CD14-positive monocyte (primary cell): ENCODE data around the gene CARD9. TPM values are rescaled to one million over a fixed set of nuclear protein-coding genes. Genes with fewer than 3 reads are reported as not detected.
A peak's percentile ranks its signal among the peaks of the same experiment; 100 is the strongest.

Experiments used
- DNase-seq, 3 donors: peaks; one replicate each; pipeline ENCODE4 v3.0.0-alpha.2; 2011 to 2022
- H2AFZ ChIP-seq: 2 replicates; pipeline ENCODE4 v1.6.0; 2012; ENCODE audit warnings: mild to moderate bottlenecking, low read depth, low read length, inconsistent platforms; ENCODE audit not compliant: insufficient read depth, poor library complexity, severe bottlenecking
- H3K27ac ChIP-seq, 2 donors: 1 replicate in 1 of 2; 2 replicates in 1 of 2; pipeline ENCODE4 v1.5.1; 2012 to 2013; ENCODE audit warnings: low read length in 2 of 2, control low read depth in 1 of 2, inconsistent platforms in 1 of 2, low read depth in 1 of 2, mild to moderate bottlenecking in 1 of 2
- H3K27me3 ChIP-seq, 2 donors: one replicate each; pipeline versions ENCODE4 v1.6.0 to v1.6.1; 2011 to 2013; ENCODE audit warnings: low read length in 2 of 2; ENCODE audit not compliant: control insufficient read depth in 2 of 2, insufficient read depth in 2 of 2
- H3K36me3 ChIP-seq, 2 donors: replicated peaks in 1 of 2; 1 replicate in 1 of 2; 2 replicates in 1 of 2; pipeline versions ENCODE4 v1.5.1 to v1.6.1; 2012 to 2013; ENCODE audit warnings: low read length in 2 of 2, control low read depth in 1 of 2, inconsistent platforms in 1 of 2, mild to moderate bottlenecking in 1 of 2; ENCODE audit not compliant: insufficient read depth in 2 of 2, control insufficient read depth in 1 of 2
- H3K4me1 ChIP-seq, 2 donors: 1 replicate in 1 of 2; 2 replicates in 1 of 2; pipeline versions ENCODE4 v1.5.1 to v1.6.1; 2012 to 2013; ENCODE audit warnings: low read length in 2 of 2, control low read depth in 1 of 2, inconsistent platforms in 1 of 2, mild to moderate bottlenecking in 1 of 2, moderate library complexity in 1 of 2; ENCODE audit not compliant: insufficient read depth in 2 of 2, control insufficient read depth in 1 of 2
- H3K4me2 ChIP-seq: replicated peaks from 2 replicates; pipeline ENCODE3; 2012; ENCODE audit warnings: low read length, moderate library complexity, mild to moderate bottlenecking; ENCODE audit not compliant: poor library complexity, severe bottlenecking; ENCODE audit errors: extremely low read depth
- H3K4me3 ChIP-seq, 3 experiments: fragments of 200-600 bp in 1 of 3; sonication (generic) in 1 of 3; replicated peaks in 1 of 3; 1 replicate in 2 of 3; 2 replicates in 1 of 3; pipeline ENCODE4 v1.5.1; 2011 to 2013; ENCODE audit warnings: low read length in 3 of 3, mild to moderate bottlenecking in 3 of 3, control low read depth in 2 of 3, low read depth in 2 of 3, inconsistent platforms in 1 of 3, moderate library complexity in 1 of 3
- H3K79me2 ChIP-seq: 2 replicates; pipeline ENCODE4 v1.6.0; 2012; ENCODE audit warnings: mild to moderate bottlenecking, control low read depth, inconsistent platforms, low read length, moderate library complexity; ENCODE audit not compliant: insufficient read depth
- H3K9ac ChIP-seq: 2 replicates; pipeline ENCODE4 v1.6.0; 2017; ENCODE audit warnings: low read length, mild to moderate bottlenecking; ENCODE audit not compliant: insufficient read depth, poor library complexity, severe bottlenecking
- H3K9me3 ChIP-seq, 2 donors: replicated peaks in 1 of 2; 1 replicate in 1 of 2; 2 replicates in 1 of 2; pipeline versions ENCODE4 v1.5.1 to v1.6.1; 2012 to 2013; ENCODE audit warnings: low read length in 2 of 2, control low read depth in 1 of 2; ENCODE audit not compliant: control insufficient read depth in 1 of 2, insufficient read depth in 1 of 2
- H4K20me1 ChIP-seq: 2 replicates; pipeline ENCODE4 v1.6.0; 2012; ENCODE audit warnings: mild to moderate bottlenecking, low read length, control low read depth, moderate library complexity; ENCODE audit not compliant: insufficient read depth
- H3K27ac Mint-ChIP-seq, 7 donors: one replicate each; pipeline ENCODE4 v1.8.0; 2020; ENCODE audit warnings: mild to moderate bottlenecking in 7 of 7, mixed read lengths in 7 of 7, moderate library complexity in 6 of 7, inconsistent platforms in 2 of 7
- H3K27me3 Mint-ChIP-seq, 3 donors: one replicate each; pipeline ENCODE4 v1.8.0; 2021 to 2022; ENCODE audit warnings: low read depth in 3 of 3, mild to moderate bottlenecking in 3 of 3, mixed read lengths in 3 of 3, moderate library complexity in 3 of 3, inconsistent platforms in 1 of 3
- H3K36me3 Mint-ChIP-seq, 2 donors: one replicate each; pipeline ENCODE4 v1.8.0; 2020; ENCODE audit warnings: mixed read lengths in 2 of 2, inconsistent platforms in 1 of 2, mild to moderate bottlenecking in 1 of 2
- H3K4me1 Mint-ChIP-seq: one replicate; pipeline ENCODE4 v1.8.0; 2020; ENCODE audit warnings: mild to moderate bottlenecking, mixed read lengths
- H3K4me3 Mint-ChIP-seq, 2 donors: one replicate each; pipeline ENCODE4 v1.8.0; 2020; ENCODE audit warnings: mild to moderate bottlenecking in 2 of 2, mixed read lengths in 2 of 2, moderate library complexity in 1 of 2
- H3K9me3 Mint-ChIP-seq, 7 donors: one replicate each; pipeline ENCODE4 v1.8.0; 2020 to 2022; ENCODE audit warnings: mixed read lengths in 7 of 7, mild to moderate bottlenecking in 6 of 7, moderate library complexity in 6 of 7, inconsistent platforms in 2 of 7
- WGBS: methylation state at CpG from one replicate; pipeline ENCODE4 v1.1.5; 2013; ENCODE audit warnings: missing lambda C conversion rate; ENCODE audit not compliant: insufficient coverage; 5-methylcytosine and 5-hydroxymethylcytosine counted together
- intact Hi-C, 2 donors: fragments of 100-400 bp; cut with micrococcal nuclease; formaldehyde crosslinking; loops; one replicate each; pipeline versions ENCODE4 v1.15.0 to v1.15.1; 2023
- polyA plus RNA-seq, 3 donors: library from polyadenylated mRNA; depleted of rRNA in 1 of 3; unstranded in 2 of 3; stranded (reverse) in 1 of 3; fragments of 300-500 nt in 2 of 3; fragments of >200 nt in 1 of 3; fragmentation: Illumina TruSeq in 2 of 3; gene quantifications; 1 replicate in 2 of 3; 2 replicates in 1 of 3; pipeline ENCODE4 v1.2.3, GENCODE V29; 2012 to 2021
- TF ChIP-seq, protein P1 (sequence below): fragments of 200-600 bp; IDR thresholded peaks from one replicate; pipeline ENCODE4 v1.8.0; 2022; ENCODE audit warnings: antibody characterized with exemption, mild to moderate bottlenecking

Gene CARD9
- polyA plus RNA-seq, 3 donors = 34.3 to 108 (median 41.4) TPM

DNA sequence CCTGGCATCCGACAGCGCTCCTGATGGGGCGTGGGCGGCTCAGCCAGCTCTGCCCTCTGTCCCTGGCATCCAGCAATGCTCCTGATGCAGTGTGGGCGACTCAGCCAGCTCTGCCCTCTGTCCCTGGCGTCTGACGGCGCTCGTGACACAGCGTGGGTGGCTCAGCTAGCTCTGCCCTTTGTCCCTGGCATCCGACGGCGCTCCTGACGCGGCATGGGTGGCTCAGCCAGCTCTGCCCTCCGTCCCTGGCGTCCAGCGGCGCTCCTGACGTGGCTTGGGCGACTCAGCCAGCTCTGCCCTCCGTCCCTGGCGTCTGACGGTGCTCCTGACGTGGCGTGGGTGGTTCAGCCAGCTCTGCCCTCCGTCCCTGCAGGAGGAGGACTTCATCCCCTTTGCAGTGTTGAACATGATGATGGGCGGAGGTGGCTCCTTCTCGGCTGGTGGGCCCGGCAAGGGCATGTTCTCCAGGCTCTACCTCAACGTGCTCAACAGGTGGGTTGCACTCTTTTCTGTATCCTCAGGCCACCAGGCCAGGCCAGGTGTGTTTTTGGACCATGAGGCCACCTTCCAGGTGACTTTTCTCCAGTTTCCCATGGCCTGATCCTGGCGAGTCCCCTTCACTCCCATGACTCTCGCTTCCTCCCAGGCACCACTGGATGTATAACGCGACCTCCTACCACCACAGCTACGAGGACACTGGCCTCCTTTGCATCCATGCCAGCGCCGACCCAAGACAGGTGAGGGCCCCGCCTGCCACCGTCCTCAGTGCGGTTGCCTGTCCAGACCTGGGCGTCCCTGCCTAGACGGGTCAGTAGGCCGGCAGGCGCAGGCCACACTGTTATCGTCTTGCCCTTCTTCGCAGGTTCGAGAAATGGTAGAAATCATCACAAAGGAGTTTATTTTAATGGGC is 45.0 kb upstream of the CARD9 start:
- no peaks in the 10 kb centered on the region for H3K9me3 ChIP-seq
- TF ChIP-seq, protein P1, sequence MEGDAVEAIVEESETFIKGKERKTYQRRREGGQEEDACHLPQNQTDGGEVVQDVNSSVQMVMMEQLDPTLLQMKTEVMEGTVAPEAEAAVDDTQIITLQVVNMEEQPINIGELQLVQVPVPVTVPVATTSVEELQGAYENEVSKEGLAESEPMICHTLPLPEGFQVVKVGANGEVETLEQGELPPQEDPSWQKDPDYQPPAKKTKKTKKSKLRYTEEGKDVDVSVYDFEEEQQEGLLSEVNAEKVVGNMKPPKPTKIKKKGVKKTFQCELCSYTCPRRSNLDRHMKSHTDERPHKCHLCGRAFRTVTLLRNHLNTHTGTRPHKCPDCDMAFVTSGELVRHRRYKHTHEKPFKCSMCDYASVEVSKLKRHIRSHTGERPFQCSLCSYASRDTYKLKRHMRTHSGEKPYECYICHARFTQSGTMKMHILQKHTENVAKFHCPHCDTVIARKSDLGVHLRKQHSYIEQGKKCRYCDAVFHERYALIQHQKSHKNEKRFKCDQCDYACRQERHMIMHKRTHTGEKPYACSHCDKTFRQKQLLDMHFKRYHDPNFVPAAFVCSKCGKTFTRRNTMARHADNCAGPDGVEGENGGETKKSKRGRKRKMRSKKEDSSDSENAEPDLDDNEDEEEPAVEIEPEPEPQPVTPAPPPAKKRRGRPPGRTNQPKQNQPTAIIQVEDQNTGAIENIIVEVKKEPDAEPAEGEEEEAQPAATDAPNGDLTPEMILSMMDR = no peak
- Mint-ChIP-seq H3K27ac (no peak overlapping the region), H3K4me3 (no peak overlapping the region), H3K4me1 (no peaks in the 10 kb centered on the region), H3K27me3 (no peaks in the 10 kb centered on the region), H3K9me3 (peaks cover 0 to 1% (median 0%) of the 10 kb centered on the region in 7 donors), H3K36me3 (peaks cover 78 to 98% of the 10 kb centered on the region in 2 donors)
- H3K36me3 ChIP-seq = peaks cover 86 to 100% of the 10 kb centered on the region in 2 donors
- DNase-seq = no peak
- no peak overlapping the region for H3K4me3 ChIP-seq
- H3K4me1 ChIP-seq = no peaks in the 10 kb centered on the region
- no peak overlapping the region for H3K4me2 ChIP-seq
- H3K27me3 ChIP-seq = no peaks in the 10 kb centered on the region
- intact Hi-C loops = no loop called here
- 98% methylated on average over 46 of the region's 48 CpGs for WGBS
- peaks cover 4% of the 10 kb centered on the region for H3K79me2 ChIP-seq
- H4K20me1 ChIP-seq = no peaks in the 10 kb centered on the region
- H3K27ac ChIP-seq = no peak overlapping the region
- no peak overlapping the region for H2AFZ ChIP-seq
- H3K9ac ChIP-seq = no peak overlapping the region

DNA sequence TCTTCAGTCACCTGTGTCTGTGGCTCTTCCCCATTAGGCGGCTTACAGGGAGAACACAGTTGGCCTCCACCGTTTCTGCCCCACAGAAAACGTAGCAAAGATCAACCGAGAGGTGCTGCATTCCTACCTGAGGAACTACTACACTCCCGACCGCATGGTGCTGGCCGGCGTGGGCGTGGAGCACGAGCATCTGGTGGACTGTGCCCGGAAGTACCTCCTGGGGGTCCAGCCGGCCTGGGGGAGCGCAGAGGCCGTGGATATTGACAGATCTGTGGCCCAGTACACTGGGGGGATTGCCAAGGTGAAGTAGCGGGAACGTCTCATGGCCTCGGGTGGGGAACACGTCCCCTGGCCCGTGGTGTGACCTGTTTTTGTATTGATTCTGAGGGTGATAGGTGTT is 43.4 kb upstream of the CARD9 start:
- peaks cover under 1 to 1% of the 10 kb centered on the region in 2 donors for H3K4me1 ChIP-seq
- no peak overlapping the region for H3K27ac ChIP-seq
- peaks cover 19% of the 10 kb centered on the region for H3K79me2 ChIP-seq
- Mint-ChIP-seq H3K4me3 (no peak overlapping the region), H3K27ac (peak overlapping the region in 1 of 7 donors; percentile 24), H3K4me1 (peaks cover under 1% of the 10 kb centered on the region), H3K36me3 (peaks cover 78 to 96% of the 10 kb centered on the region in 2 donors), H3K27me3 (no peaks in the 10 kb centered on the region), H3K9me3 (peaks cover 0 to 1% (median 0%) of the 10 kb centered on the region in 7 donors)
- no peak overlapping the region for H3K9ac ChIP-seq
- no peaks in the 10 kb centered on the region for H3K9me3 ChIP-seq
- H3K36me3 ChIP-seq = peaks cover 83 to 99% of the 10 kb centered on the region in 2 donors
- no peaks in the 10 kb centered on the region for H4K20me1 ChIP-seq
- H3K4me3 ChIP-seq = no peak overlapping the region
- no peak overlapping the region for H2AFZ ChIP-seq
- WGBS = 98% methylated on average over 19 of the region's 19 CpGs
- intact Hi-C loops = no loop called here
- H3K27me3 ChIP-seq = no peaks in the 10 kb centered on the region
- no peak for DNase-seq
- H3K4me2 ChIP-seq = no peak overlapping the region
- TF ChIP-seq, protein P1 = no peak
